HepG2 (cell line): ENCODE measurements around the gene FNDC4. TPM values are rescaled to one million over a fixed set of nuclear protein-coding genes. Genes with fewer than 3 reads are reported as not detected.

Source experiments
- CSRNP2 ChIP-seq: sonication (generic); formaldehyde crosslinking; conservative IDR thresholded peaks from 2 replicates; pipeline ENCODE4 v1.8.0; 2022; ENCODE audit warnings: low read depth, missing genetic modification reagents
- DNMT1 ChIP-seq: sonication (generic); formaldehyde crosslinking; IDR thresholded peaks from 2 replicates; pipeline ENCODE4 v1.5.1; 2020; ENCODE audit warnings: mild to moderate bottlenecking, missing genetic modification reagents
- JARID2 ChIP-seq: sonication (generic); formaldehyde crosslinking; IDR thresholded peaks from 2 replicates; pipeline ENCODE4 v1.8.1; 2023; ENCODE audit warnings: missing genetic modification reagents, inconsistent platforms; ENCODE audit not compliant: insufficient replicate concordance
- KMT2B ChIP-seq: IDR thresholded peaks from 2 replicates; pipeline ENCODE4 v1.6.1; 2016; ENCODE audit warnings: missing genetic modification reagents, missing compliant biosample characterization
- LRRFIP1 ChIP-seq: sonication (generic); formaldehyde crosslinking; conservative IDR thresholded peaks from 2 replicates; pipeline ENCODE4 v1.4.0; 2020; ENCODE audit warnings: missing genetic modification reagents
- PCBP1 ChIP-seq: fragments of 200-400 bp; formaldehyde crosslinking; IDR thresholded peaks from 2 replicates; pipeline ENCODE4 v1.6.1; 2017; ENCODE audit warnings: mild to moderate bottlenecking, low read depth, low read length, borderline replicate concordance
- PRMT3 ChIP-seq: sonication (generic); formaldehyde crosslinking; IDR thresholded peaks from 2 replicates; pipeline ENCODE4 v1.8.1; 2022; ENCODE audit warnings: low read depth, mild to moderate bottlenecking, moderate library complexity, missing genetic modification reagents, borderline replicate concordance
- SALL2 ChIP-seq: sonication (generic); formaldehyde crosslinking; IDR thresholded peaks from 2 replicates; pipeline ENCODE4 v1.8.1; 2023; ENCODE audit warnings: mild to moderate bottlenecking, missing genetic modification reagents, inconsistent platforms
- TGIF2 ChIP-seq: IDR thresholded peaks from 2 replicates; pipeline ENCODE4 v1.6.1; 2016; ENCODE audit warnings: control low read depth, missing compliant biosample characterization
- ZBTB44 ChIP-seq: sonication (generic); formaldehyde crosslinking; IDR thresholded peaks from 2 replicates; pipeline ENCODE4 v1.4.0; 2020; ENCODE audit warnings: missing genetic modification reagents
- ZNF121 ChIP-seq: sonication (generic); formaldehyde crosslinking; IDR thresholded peaks from 2 replicates; pipeline ENCODE4 v1.5.0; 2020; ENCODE audit warnings: mild to moderate bottlenecking, missing genetic modification reagents
- ZNF180 ChIP-seq: sonication (generic); formaldehyde crosslinking; IDR thresholded peaks from 2 replicates; pipeline ENCODE4 v1.4.0; 2020; ENCODE audit warnings: low read depth, missing genetic modification reagents, borderline replicate concordance
- ZNF407 ChIP-seq: sonication (generic); formaldehyde crosslinking; IDR thresholded peaks from one replicate; pipeline ENCODE4 v1.5.1; 2020; ENCODE audit warnings: mild to moderate bottlenecking, missing genetic modification reagents; ENCODE audit errors: not compliant biosample characterization
- ZNF563 ChIP-seq: sonication (generic); formaldehyde crosslinking; IDR thresholded peaks from 2 replicates; pipeline ENCODE4 v1.8.0; 2022; ENCODE audit warnings: mild to moderate bottlenecking, moderate library complexity, missing genetic modification reagents
- polyA plus RNA-seq, 8 experiments: library from polyadenylated mRNA; depleted of rRNA in 3 of 8; stranded (reverse) in 7 of 8; unstranded in 1 of 8; fragments of >200 nt; fragmentation: Illumina TruSeq in 4 of 8; extraction: Trizol in 4 of 8; gene quantifications; 2 replicates each; pipeline versions ENCODE4 v1.2.1 to v1.2.3, GENCODE V29; 2011 to 2016; ENCODE audit warnings: low read depth in 4 of 8, missing spikeins in 1 of 8, mixed read lengths in 1 of 8; ENCODE audit not compliant: insufficient read depth in 1 of 8
- total RNA-seq, 5 experiments: library from RNA; depleted of rRNA; stranded (reverse); fragments of >200 nt; fragmentation: Illumina TruSeq; extraction: Trizol; gene quantifications; 2 replicates each; pipeline ENCODE4 v1.2.3, GENCODE V29; 2016; ENCODE audit warnings: low read depth in 1 of 5

FNDC4 gene
- total and polyA plus RNA-seq, 2 of the 13 experiments (the other 11 are each of a cell fraction or from before 2014, with no cell fraction given) = 9.0 to 17.4 TPM

- TF ChIP-seq ZNF407 (CRISPR knock-in tag) (no peak), SALL2 (CRISPR knock-in tag) (no peak), PRMT3 (CRISPR knock-in tag) (no peak), JARID2 (no peak), KMT2B (peak; percentile 89), CSRNP2 (CRISPR knock-in tag) (no peak), ZNF563 (no peak), ZNF121 (CRISPR knock-in tag) (no peak), PCBP1 (no peak), ZBTB44 (CRISPR knock-in tag) (0 out of 2 replicates have a peak, but pooled peaks have one; percentile 47), TGIF2 (CRISPR knock-in tag) (peak; percentile 99), DNMT1 (no peak), ZNF180 (CRISPR knock-in tag) (no peak), LRRFIP1 (peak; percentile 63; the same call in 1 of the 2 replicates)
These were observed 5.3 kb downstream of the FNDC4 start, which contains the start of gene IFT172 (continued) for GRCh38 chr2:27489498-27490397.
